GM12878 (cell line): ENCODE results near the gene TKT. TPM values are rescaled to one million over a fixed set of nuclear protein-coding genes. Genes with fewer than 3 reads are reported as not detected.

Experiments
- ATAC-seq: fragments of 200-7000 bp; cut with Tn5 transposase; 3 replicates; pipeline ENCODE4 v1.9.1; 2020; ENCODE audit warnings: mild to moderate bottlenecking, moderate library complexity
- BruUV-seq: library from RNA; stranded (reverse); fragments of 400-500 nt; replicated peaks from 2 replicates; lab custom pipeline; 2021; lab: Mats Ljungman, UMichigan
- CTCF ChIA-PET: fragments of 300-600 bp; sonication (Branson Sonifier 250); formaldehyde crosslinking; extraction: SDS; loops from one replicate; lab custom pipeline; 2021; ENCODE audit warnings: inconsistent platforms; lab: Yijun Ruan, JAX
- POLR2A ChIA-PET: fragments of 350-600 bp; formaldehyde crosslinking; extraction: SDS; loops from one replicate; lab custom pipeline; 2021; ENCODE audit warnings: inconsistent platforms; lab: Charles Lee
- RAD21 ChIA-PET: fragments of 300-600 bp; sonication (Branson Sonifier 250); formaldehyde crosslinking; loops from one replicate; lab custom pipeline; 2023; ENCODE audit warnings: antibody characterized with exemption; ENCODE audit not compliant: unreplicated experiment; lab: Charles Lee
- SMC1A ChIA-PET: fragments of 300-600 bp; sonication (Branson Sonifier 250); formaldehyde crosslinking; loops from one replicate; lab custom pipeline; 2023; ENCODE audit not compliant: unreplicated experiment, uncharacterized antibody; lab: Charles Lee
- DNase-seq: peaks from one replicate; pipeline ENCODE4 v3.0.0-alpha.2; 2011; ENCODE audit warnings: low read depth, low spot score
- FAIRE-seq: peaks from 3 replicates; lab custom pipeline; 2011; peaks lifted over from hg19 to GRCh38; lab: Jason Lieb, UNC
- H2AFZ ChIP-seq: 2 replicates; pipeline ENCODE4 v1.6.0; 2011; ENCODE audit warnings: low read depth, low read length, control low read depth; ENCODE audit not compliant: control insufficient read depth
- H3K27ac ChIP-seq: 2 replicates; pipeline ENCODE4 v1.5.1; 2011; ENCODE audit warnings: control low read depth; ENCODE audit not compliant: control insufficient read depth, insufficient read depth
- H3K27me3 ChIP-seq, 2 experiments: replicated peaks in 1 of 2; 2 replicates each; pipeline versions ENCODE4 v1.6.0 to v1.6.1; 2011; ENCODE audit warnings: low read length in 1 of 2; ENCODE audit not compliant: control insufficient read depth in 2 of 2, insufficient read depth in 2 of 2
- H3K36me3 ChIP-seq, 2 experiments: 2 replicates each; pipeline ENCODE4 v1.5.1; 2011; ENCODE audit warnings: low read length in 1 of 2; ENCODE audit not compliant: control insufficient read depth in 2 of 2, insufficient read depth in 2 of 2
- H3K4me1 ChIP-seq: 2 replicates; pipeline ENCODE4 v1.6.1; 2011; ENCODE audit warnings: mild to moderate bottlenecking, low read length, moderate library complexity, mixed read lengths; ENCODE audit not compliant: control insufficient read depth, insufficient read depth
- H3K4me2 ChIP-seq: 2 replicates; pipeline ENCODE4 v1.6.0; 2011; ENCODE audit warnings: control low read depth; ENCODE audit not compliant: control insufficient read depth, insufficient read depth
- H3K4me3 ChIP-seq: fragments of 200-600 bp; sonication (generic); 2 replicates; pipeline ENCODE4 v1.5.1; 2016
- H3K79me2 ChIP-seq: 2 replicates; pipeline ENCODE4 v1.6.0; 2011; ENCODE audit warnings: low read length; ENCODE audit not compliant: control insufficient read depth, insufficient read depth
- H3K9ac ChIP-seq: 2 replicates; pipeline ENCODE4 v1.8.0; 2011; ENCODE audit warnings: low read length, control low read depth, mixed read lengths; ENCODE audit not compliant: control insufficient read depth, insufficient read depth
- H3K9me3 ChIP-seq: replicated peaks from 3 replicates; pipeline ENCODE4 v1.5.1; 2011; ENCODE audit warnings: mild to moderate bottlenecking, low read length; ENCODE audit not compliant: control insufficient read depth, insufficient read depth
- H4K20me1 ChIP-seq: 2 replicates; pipeline ENCODE4 v1.6.0; 2011; ENCODE audit not compliant: control insufficient read depth, insufficient read depth
- CHD1 ChIP-seq: IDR thresholded peaks from 2 replicates; pipeline ENCODE4 v1.6.1; 2012; ENCODE audit warnings: low read depth, low read length, improper control_type of control experiment
- LARP7 ChIP-seq: fragments of 450-650 bp; IDR thresholded peaks from 2 replicates; pipeline ENCODE4 v1.6.1; 2017; ENCODE audit warnings: mild to moderate bottlenecking
- MEF2A ChIP-seq: IDR thresholded peaks from 2 replicates; pipeline ENCODE4 v1.6.1; 2011; ENCODE audit warnings: low read depth, mild to moderate bottlenecking, low read length, moderate library complexity; ENCODE audit not compliant: insufficient read depth
- POLR2A ChIP-seq: IDR thresholded peaks from 2 replicates; pipeline ENCODE4 v1.6.1; 2011; ENCODE audit warnings: low read depth, mild to moderate bottlenecking, low read length
- POU2F2 ChIP-seq: IDR thresholded peaks from 3 replicates; pipeline ENCODE4 v1.6.1; 2011; ENCODE audit warnings: low read depth, mild to moderate bottlenecking, low read length, borderline replicate concordance
- RBBP5 ChIP-seq: fragments of 200-600 bp; sonication (generic); conservative IDR thresholded peaks from 2 replicates; pipeline ENCODE4 v1.6.1; 2016
- SRF ChIP-seq, 2 experiments: IDR thresholded peaks; 2 replicates each; pipeline ENCODE4 v1.6.1; 2011; ENCODE audit warnings: low read depth in 2 of 2, low read length in 2 of 2, mild to moderate bottlenecking in 1 of 2, moderate library complexity in 1 of 2
- WGBS: methylation state at CpG from one replicate; pipeline ENCODE4 v1.1.6; 2016; ENCODE audit warnings: low lambda C conversion rate; ENCODE audit not compliant: insufficient replicate concordance, insufficient coverage; ENCODE audit errors: missing lambda C conversion rate; 5-methylcytosine and 5-hydroxymethylcytosine counted together
- in situ Hi-C: fragments of 300-500 bp; cut with MboI; formaldehyde crosslinking; loops from 9 replicates; pipeline ENCODE4 v1.14.3; 2018; ENCODE audit warnings: mixed read lengths
- intact Hi-C: fragments of 100-400 bp; cut with micrococcal nuclease; formaldehyde crosslinking; loops from one replicate; pipeline ENCODE4 v1.14.2; 2022; ENCODE audit not compliant: unreplicated experiment
- polyA plus RNA-seq, 11 experiments: library from polyadenylated mRNA; depleted of rRNA in 4 of 11; unstranded in 6 of 11; stranded (reverse) in 5 of 11; fragments of >200 nt; fragmentation: Nextera tagmentation in 4 of 11; fragmentation: Illumina TruSeq in 1 of 11; extraction: Ambion mirVana in 4 of 11; extraction: Trizol in 1 of 11; gene quantifications; 1 replicate in 1 of 11; 2 replicates in 10 of 11; pipeline versions ENCODE4 v1.2.1 to v1.2.3, GENCODE V29; 2011 to 2016; ENCODE audit warnings: inconsistent platforms in 2 of 11, missing spikeins in 2 of 11, low read depth in 1 of 11
- total RNA-seq, 4 experiments: library from RNA; depleted of rRNA in 3 of 4; stranded (reverse); fragments of >200 nt in 3 of 4; fragmentation: Illumina TruSeq in 1 of 4; extraction: Trizol in 1 of 4; gene quantifications; 2 replicates each; pipeline versions ENCODE4 v1.2.1 to v1.2.3, GENCODE V29; 2013 to 2021
- TF ChIP-seq, protein P1 (sequence below): IDR thresholded peaks from 2 replicates; pipeline ENCODE4 v1.6.1; 2012; ENCODE audit warnings: low read depth, low read length, improper control_type of control experiment

TKT gene
- total and polyA plus RNA-seq, 10 of the 15 experiments (the other 5 are each of a cell fraction or from before 2014, with no cell fraction given), result 56.4 to 385 (median 143) TPM

DNA sequence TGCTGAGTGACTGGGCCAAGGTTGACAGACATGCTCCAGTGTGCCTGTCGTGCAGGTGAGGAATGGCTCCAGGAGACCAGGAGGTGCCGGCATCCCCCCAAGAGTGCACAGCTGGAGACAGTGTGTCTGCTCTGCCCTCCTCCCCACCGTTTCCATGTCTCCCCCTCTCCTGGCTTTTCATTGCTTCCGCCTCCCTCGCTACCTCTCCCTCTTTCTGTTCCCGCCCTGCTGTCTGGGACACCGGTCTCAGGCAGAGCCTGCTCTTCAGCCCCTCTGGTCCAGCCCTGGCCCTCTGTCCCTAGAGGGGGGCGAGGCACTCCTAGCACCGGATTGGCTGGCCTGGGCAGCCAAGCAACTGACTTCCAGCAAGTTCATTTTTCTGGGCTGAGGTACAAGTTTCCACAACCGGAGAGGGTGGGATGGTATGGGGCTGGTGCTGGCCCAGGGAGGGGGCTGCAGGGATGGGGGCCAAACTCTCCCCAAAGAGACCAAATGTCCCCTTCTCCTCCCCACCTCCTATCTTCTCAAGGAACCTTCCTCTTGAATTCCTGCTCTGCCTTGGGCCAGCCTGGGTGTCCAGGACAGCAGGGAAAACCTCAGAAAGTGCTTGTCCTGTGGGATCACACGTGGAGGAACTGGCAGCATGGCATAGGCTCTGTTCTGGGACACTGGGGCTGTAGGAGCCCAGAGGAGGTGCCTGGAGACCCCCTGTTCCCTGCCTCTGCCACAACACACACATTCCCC, 62.2 kb downstream of the TKT start:
- Histone ChIP-seq H3K27ac (peak overlapping the region; percentile 57), H3K9ac (no peak overlapping the region; the same call in 1 of the 2 replicates), H3K4me2 (no peak overlapping the region), H3K9me3 (no peaks in the 10 kb centered on the region), H3K36me3 (peaks cover 18 to 27% of the 10 kb centered on the region in 2 experiments), H3K4me1 (peaks cover 65% of the 10 kb centered on the region), H3K27me3 (no peaks in the 10 kb centered on the region), H4K20me1 (no peaks in the 10 kb centered on the region), H3K4me3 (no peak overlapping the region), H2AFZ (no peak overlapping the region), H3K79me2 (peaks cover 8% of the 10 kb centered on the region)
- SMC1A ChIA-PET, result interaction anchor here (1.0 to 8.2 kb wide), 8 partner anchors 13 to 79 kb away, joined by 3 to 227 read pairs (median 6); partner anchors contain the start of gene RFT1
- CTCF ChIA-PET, result interaction anchor here (0.6 to 6.5 kb wide), 9 partner anchors 18 to 79 kb away, joined by 3 to 125 read pairs (median 8); partner anchors contain the start of gene PRKCD
- DNase-seq (no peak), ATAC-seq (no peak), FAIRE-seq (no peak)
- WGBS, result 47% methylated on average over 7 of the region's 11 CpGs
- RAD21 ChIA-PET, result interaction anchor here (1.0 to 5.2 kb wide), 5 partner anchors 30 to 79 kb away, joined by 3 to 151 read pairs (median 6); no protein-coding TSS in a partner anchor
- TF ChIP-seq LARP7 (no peak), POLR2A (0 out of 2 replicates have a peak, but pooled peaks have one; percentile 42)
- in situ Hi-C loops (no loop called here), intact Hi-C loops (no loop called here)
- BruUV-seq, result no TSS peak
- POLR2A ChIA-PET, result interaction anchor here (1.1 to 1.5 kb wide), 3 partner anchors 13 to 24 kb away, joined by 3 to 6 read pairs (median 5); no protein-coding TSS in a partner anchor

GRCh38 chr3:53192608-53193007, 63.2 kb downstream of the TKT start:
- CTCF ChIA-PET, result interaction anchor here (0.7 to 4.8 kb wide), 10 partner anchors 8 to 78 kb away, joined by 3 to 54 read pairs (median 6); partner anchors contain the start of gene PRKCD
- Histone ChIP-seq H3K4me2 (peak overlapping the region; percentile 14), H3K27ac (peak overlapping the region; percentile 57), H3K4me1 (peaks cover 70% of the 10 kb centered on the region), H3K9ac (peak overlapping the region; percentile 0; the same call in 1 of the 2 replicates), H4K20me1 (no peaks in the 10 kb centered on the region), H3K4me3 (no peak overlapping the region; the same call in 1 of the 2 replicates), H2AFZ (no peak overlapping the region), H3K9me3 (no peaks in the 10 kb centered on the region), H3K79me2 (peaks cover 2% of the 10 kb centered on the region), H3K27me3 (no peaks in the 10 kb centered on the region), H3K36me3 (peaks cover 20 to 31% of the 10 kb centered on the region in 2 experiments)
- no TSS peak for BruUV-seq
- DNase-seq, result no peak
- TF ChIP-seq SRF (IDR thresholded peaks at IDR 0.05; ENCODE audit: low read depth in 2 of 2, low read length in 2 of 2), result 0 out of 4 replicates have a peak, but pooled peaks of 1 of the 2 experiments have one; percentile 43
- no peak for TF ChIP-seq CHD1
- no peak for TF ChIP-seq RBBP5
- 0 out of 2 replicates have a peak, but pooled peaks have one; percentile 18 for TF ChIP-seq MEF2A
- peak; percentile 63; the same call in 1 of the 3 replicates for TF ChIP-seq POU2F2
- TF ChIP-seq, protein P1, sequence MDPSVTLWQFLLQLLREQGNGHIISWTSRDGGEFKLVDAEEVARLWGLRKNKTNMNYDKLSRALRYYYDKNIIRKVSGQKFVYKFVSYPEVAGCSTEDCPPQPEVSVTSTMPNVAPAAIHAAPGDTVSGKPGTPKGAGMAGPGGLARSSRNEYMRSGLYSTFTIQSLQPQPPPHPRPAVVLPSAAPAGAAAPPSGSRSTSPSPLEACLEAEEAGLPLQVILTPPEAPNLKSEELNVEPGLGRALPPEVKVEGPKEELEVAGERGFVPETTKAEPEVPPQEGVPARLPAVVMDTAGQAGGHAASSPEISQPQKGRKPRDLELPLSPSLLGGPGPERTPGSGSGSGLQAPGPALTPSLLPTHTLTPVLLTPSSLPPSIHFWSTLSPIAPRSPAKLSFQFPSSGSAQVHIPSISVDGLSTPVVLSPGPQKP, result 0 out of 2 replicates have a peak, but pooled peaks have one; percentile 37
- intact Hi-C loops (no loop called here), in situ Hi-C loops (no loop called here)
- POLR2A ChIA-PET, result interaction anchor here (0.6 to 1.7 kb wide), 6 partner anchors 12 to 80 kb away, joined by 3 to 6 read pairs (median 4); no protein-coding TSS in a partner anchor
- RAD21 ChIA-PET, result interaction anchor here (0.6 to 4.5 kb wide), 8 partner anchors 27 to 78 kb away, joined by 3 to 32 read pairs (median 4); partner anchors contain the start of gene TKT
- FAIRE-seq, result no peak
- ATAC-seq, result peak; percentile 10; the same call in 2 of the 3 replicates
- SMC1A ChIA-PET, result interaction anchor here (0.6 to 3.2 kb wide), 12 partner anchors 12 to 119 kb away, joined by 3 to 24 read pairs (median 4); no protein-coding TSS in a partner anchor
- 0% methylated on average over 3 of the region's 3 CpGs for WGBS
